Left ventricle myocardium inferior (tissue), 1 donor: ENCODE data around the gene SFI1. TPM values are rescaled to one million over a fixed set of nuclear protein-coding genes. Genes with fewer than 3 reads are reported as not detected.
"Not testable (repeated sequence)": the region's sequence is repeated elsewhere in the genome, so short reads cannot be mapped to it uniquely, and the experiment has no call there.

Experiments
- DNase-seq: peaks from one replicate; pipeline ENCODE4 v3.0.0-alpha.2; 2020
- H3K27ac ChIP-seq: fragments of 200-600 bp; replicated peaks from 2 replicates; pipeline ENCODE4 v1.8.0; 2021
- H3K27me3 ChIP-seq: fragments of 200-600 bp; 2 replicates; pipeline ENCODE4 v1.8.0; 2021; ENCODE audit warnings: low read depth
- H3K36me3 ChIP-seq: fragments of 200-600 bp; 2 replicates; pipeline ENCODE4 v1.8.0; 2021
- H3K4me1 ChIP-seq: fragments of 200-600 bp; 2 replicates; pipeline ENCODE4 v1.8.0; 2021
- H3K4me3 ChIP-seq: fragments of 200-600 bp; 2 replicates; pipeline ENCODE4 v1.8.0; 2021; ENCODE audit warnings: mild to moderate bottlenecking, moderate library complexity
- H3K9me3 ChIP-seq: fragments of 200-600 bp; replicated peaks from 2 replicates; pipeline ENCODE4 v1.8.0; 2021
- CTCF ChIP-seq: fragments of 200-600 bp; IDR thresholded peaks from 2 replicates; pipeline ENCODE4 v1.8.0; 2021; ENCODE audit warnings: antibody characterized with exemption, mild to moderate bottlenecking, borderline replicate concordance
- intact Hi-C: fragments of 100-400 bp; cut with micrococcal nuclease; formaldehyde crosslinking; loops from one replicate; pipeline ENCODE4 v1.11.0; 2022
- total RNA-seq: library from RNA; stranded (reverse); fragmentation: NEBNext Ultra II Directional; extraction: Animal tissue kit (Norgen Biotek cat#: 25700); gene quantifications from one replicate; pipeline ENCODE4 v1.2.1, GENCODE V29; 2021
- donor health status: DM: no; HTN: yes; CAD: no; lungs with severe emphysema.

The SFI1 gene
- total RNA-seq, 1 donor from 2014 or later = 6.8 TPM

GRCh38 chr22:31488988-31489617 lies 7.2 kb upstream of the SFI1 start:
- intact Hi-C loops = no loop called here
- peak overlapping the region; percentile 99 for H3K27ac ChIP-seq
- peaks cover 39% of the 10 kb centered on the region for H3K36me3 ChIP-seq
- peaks cover 51% of the 10 kb centered on the region for H3K4me1 ChIP-seq
- no peak for TF ChIP-seq CTCF
- H3K9me3 ChIP-seq = no peaks in the 10 kb centered on the region
- peak overlapping the region; percentile 91 for H3K4me3 ChIP-seq
- DNase-seq = peak; percentile 36
- H3K27me3 ChIP-seq = no peaks in the 10 kb centered on the region

GRCh38 chr22:31489632-31490495 lies 6.5 kb upstream of the SFI1 start, which contains the start of gene EIF4ENIF1:
Gene EIF4ENIF1, minus strand, starts transcription at chr22:31489842. Its CDS starts 1,124 bp downstream, at chr22:31488718.
- H3K9me3 ChIP-seq = no peaks in the 10 kb centered on the region
- TF ChIP-seq CTCF = no peak
- H3K4me1 ChIP-seq = peaks cover 58% of the 10 kb centered on the region
- DNase-seq = peak; percentile 92
- intact Hi-C loops = no loop called here
- peak within 1 kb of the TSS; percentile 91 for H3K4me3 ChIP-seq
- H3K36me3 ChIP-seq = peaks cover 32% of the 10 kb centered on the region
- peak within 1 kb of the TSS; percentile 99 for H3K27ac ChIP-seq
- H3K27me3 ChIP-seq = no peaks in the 10 kb centered on the region

- DNase-seq = peak; percentile 16
Observed at GRCh38 chr22:31490496-31490925, 5.8 kb upstream of the SFI1 start.

GRCh38 chr22:31491218-31491962 lies 4.9 kb upstream of the SFI1 start:
- no peak for TF ChIP-seq CTCF
- Histone ChIP-seq H3K4me3 (peak overlapping the region; percentile 91), H3K9me3 (no peaks in the 10 kb centered on the region), H3K27me3 (no peaks in the 10 kb centered on the region), H3K36me3 (peaks cover 19% of the 10 kb centered on the region), H3K4me1 (peaks cover 66% of the 10 kb centered on the region), H3K27ac (peak overlapping the region; percentile 99)
- intact Hi-C loops = no loop called here
- no peak for DNase-seq

More at GRCh38 chr22:31490496-31490925, 5.8 kb upstream of the SFI1 start:
- TF ChIP-seq CTCF = peak; percentile 17
- Histone ChIP-seq H3K4me3 (peak overlapping the region; percentile 91), H3K4me1 (peaks cover 58% of the 10 kb centered on the region), H3K27me3 (no peaks in the 10 kb centered on the region), H3K36me3 (peaks cover 25% of the 10 kb centered on the region), H3K27ac (peak overlapping the region; percentile 99), H3K9me3 (no peaks in the 10 kb centered on the region)
- intact Hi-C loops = no loop called here

GRCh38 chr22:31492151-31492550 lies 4.2 kb upstream of the SFI1 start:
- intact Hi-C loops = no loop called here
- Histone ChIP-seq H3K4me3 (no peak overlapping the region), H3K4me1 (peaks cover 73% of the 10 kb centered on the region), H3K36me3 (peaks cover 12% of the 10 kb centered on the region), H3K27me3 (no peaks in the 10 kb centered on the region), H3K9me3 (no peaks in the 10 kb centered on the region), H3K27ac (no peak overlapping the region)
- no peak for DNase-seq
- no peak for TF ChIP-seq CTCF

- H3K27ac ChIP-seq = peak overlapping the region; percentile 55
- intact Hi-C loops = not testable (repeated sequence)
Observed at GRCh38 chr22:31493355-31493754, 3.0 kb upstream of the SFI1 start.

More at GRCh38 chr22:31493355-31493754, 3.0 kb upstream of the SFI1 start:
- not testable (repeated sequence) for H3K27me3 ChIP-seq, H3K9me3 ChIP-seq, H3K36me3 ChIP-seq, DNase-seq, H3K4me3 ChIP-seq
- peaks cover 65% of the 10 kb centered on the region for H3K4me1 ChIP-seq
